HCT116 (cell line): Measurements from ENCODE around the gene GLI3.

ENCODE experiments used
- ATF3 ChIP-seq: IDR thresholded peaks from 2 replicates; pipeline ENCODE4 v1.6.1; 2012
- CEBPB ChIP-seq: IDR thresholded peaks from 2 replicates; pipeline ENCODE4 v1.6.1; 2012; ENCODE audit warnings: low read depth
- ELF1 ChIP-seq: IDR thresholded peaks from 2 replicates; pipeline ENCODE4 v1.6.1; 2012; ENCODE audit warnings: low read depth, borderline replicate concordance
- EZH2 ChIP-seq: fragments of 200-600 bp; sonication (generic); IDR thresholded peaks from 2 replicates; pipeline ENCODE4 v1.6.1; 2017; ENCODE audit warnings: antibody characterized with exemption, mixed run types
- FOSL1 ChIP-seq: IDR thresholded peaks from 2 replicates; pipeline ENCODE4 v1.6.1; 2012; ENCODE audit warnings: low read depth
- MAX ChIP-seq: IDR thresholded peaks from 2 replicates; pipeline ENCODE4 v1.6.1; 2012
- POLR2A ChIP-seq: IDR thresholded peaks from 2 replicates; pipeline ENCODE4 v1.7.0; 2011; ENCODE audit warnings: borderline replicate concordance; ENCODE audit not compliant: insufficient read depth, insufficient read length; ENCODE audit errors: extremely low read depth
- POLR2AphosphoS5 ChIP-seq: IDR thresholded peaks from 2 replicates; pipeline ENCODE4 v1.6.1; 2011; ENCODE audit warnings: mild to moderate bottlenecking, low read depth, low read length, moderate library complexity
- REST ChIP-seq: IDR thresholded peaks from 2 replicates; pipeline ENCODE4 v1.6.1; 2012; ENCODE audit warnings: low read depth
- TCF7L2 ChIP-seq: IDR thresholded peaks from 2 replicates; pipeline ENCODE4 v1.7.0; 2011; ENCODE audit warnings: borderline replicate concordance, inconsistent platforms; ENCODE audit not compliant: insufficient read depth, insufficient read length; ENCODE audit errors: extremely low read depth
- ZFX ChIP-seq: fragments of 450-650 bp; IDR thresholded peaks from 2 replicates; pipeline ENCODE4 v1.6.1; 2017
- ZNF274 ChIP-seq: fragments of 200-500 bp; sonication (Bioruptor generic); IDR thresholded peaks from 2 replicates; pipeline ENCODE4 v1.6.1; 2014; ENCODE audit warnings: mild to moderate bottlenecking, low read depth, low read length, inconsistent platforms
- TF ChIP-seq, protein P1 (sequence below), 3 experiments: fragments of 200-600 bp in 1 of 3; sonication (generic) in 1 of 3; IDR thresholded peaks in 2 of 3; conservative IDR thresholded peaks in 1 of 3; 2 replicates each; pipeline ENCODE4 v1.5.1; 2012 to 2017; ENCODE audit warnings: low read depth in 2 of 3, low read length in 2 of 3, antibody characterized with exemption in 1 of 3, borderline replicate concordance in 1 of 3, control low read depth in 1 of 3, mild to moderate bottlenecking in 1 of 3, mixed read lengths in 1 of 3, mixed run types in 1 of 3, moderate library complexity in 1 of 3; ENCODE audit not compliant: insufficient read depth in 1 of 3

DNA sequence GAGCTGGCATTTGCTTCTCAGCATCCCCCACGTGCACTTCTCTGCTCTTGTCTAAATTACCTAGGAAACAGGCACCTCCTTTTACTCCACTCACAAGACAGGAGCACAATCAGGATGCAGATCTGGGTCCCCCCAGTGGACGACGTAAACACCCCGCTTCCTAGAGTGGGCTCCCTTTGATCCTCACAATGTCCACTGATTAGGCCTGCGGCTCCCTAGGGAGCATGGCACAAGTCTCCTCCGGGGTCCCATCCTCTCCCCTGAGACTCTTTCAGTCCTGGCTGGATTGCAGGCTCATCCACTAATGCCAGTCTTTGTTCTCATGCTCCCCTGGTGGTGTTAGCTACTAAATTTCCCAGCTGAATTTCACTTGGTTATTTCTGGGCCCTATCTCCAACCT, 98.3 kb downstream of the GLI3 start:
- no peak for TF ChIP-seq POLR2A
- no peak for TF ChIP-seq CEBPB
- TF ChIP-seq TCF7L2 = no peak
- no peak for TF ChIP-seq MAX
- no peak for TF ChIP-seq FOSL1
- TF ChIP-seq, protein P1, sequence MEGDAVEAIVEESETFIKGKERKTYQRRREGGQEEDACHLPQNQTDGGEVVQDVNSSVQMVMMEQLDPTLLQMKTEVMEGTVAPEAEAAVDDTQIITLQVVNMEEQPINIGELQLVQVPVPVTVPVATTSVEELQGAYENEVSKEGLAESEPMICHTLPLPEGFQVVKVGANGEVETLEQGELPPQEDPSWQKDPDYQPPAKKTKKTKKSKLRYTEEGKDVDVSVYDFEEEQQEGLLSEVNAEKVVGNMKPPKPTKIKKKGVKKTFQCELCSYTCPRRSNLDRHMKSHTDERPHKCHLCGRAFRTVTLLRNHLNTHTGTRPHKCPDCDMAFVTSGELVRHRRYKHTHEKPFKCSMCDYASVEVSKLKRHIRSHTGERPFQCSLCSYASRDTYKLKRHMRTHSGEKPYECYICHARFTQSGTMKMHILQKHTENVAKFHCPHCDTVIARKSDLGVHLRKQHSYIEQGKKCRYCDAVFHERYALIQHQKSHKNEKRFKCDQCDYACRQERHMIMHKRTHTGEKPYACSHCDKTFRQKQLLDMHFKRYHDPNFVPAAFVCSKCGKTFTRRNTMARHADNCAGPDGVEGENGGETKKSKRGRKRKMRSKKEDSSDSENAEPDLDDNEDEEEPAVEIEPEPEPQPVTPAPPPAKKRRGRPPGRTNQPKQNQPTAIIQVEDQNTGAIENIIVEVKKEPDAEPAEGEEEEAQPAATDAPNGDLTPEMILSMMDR (IDR thresholded peaks at IDR 0.05 in 2 of 3, conservative IDR thresholded peaks at IDR 0.05 in 1 of 3; ENCODE audit: borderline replicate concordance in 1 of 3, insufficient read depth in 1 of 3, low read depth in 2 of 3, low read length in 2 of 3) = no peak
- TF ChIP-seq ATF3 = no peak
- no peak for TF ChIP-seq EZH2
- no peak for TF ChIP-seq REST
- TF ChIP-seq ELF1 = no peak
- TF ChIP-seq ZNF274 = no peak
- TF ChIP-seq POLR2AphosphoS5 = no peak
- TF ChIP-seq ZFX = no peak
